SKM-1 (cell line): ENCODE measurements around the gene ARSG.

Source experiments
- DNase-seq: peaks from one replicate; lab custom pipeline; 2025; ENCODE audit not compliant: unreplicated experiment; lab: John Stamatoyannopoulos, UW

ARSG gene

DNA sequence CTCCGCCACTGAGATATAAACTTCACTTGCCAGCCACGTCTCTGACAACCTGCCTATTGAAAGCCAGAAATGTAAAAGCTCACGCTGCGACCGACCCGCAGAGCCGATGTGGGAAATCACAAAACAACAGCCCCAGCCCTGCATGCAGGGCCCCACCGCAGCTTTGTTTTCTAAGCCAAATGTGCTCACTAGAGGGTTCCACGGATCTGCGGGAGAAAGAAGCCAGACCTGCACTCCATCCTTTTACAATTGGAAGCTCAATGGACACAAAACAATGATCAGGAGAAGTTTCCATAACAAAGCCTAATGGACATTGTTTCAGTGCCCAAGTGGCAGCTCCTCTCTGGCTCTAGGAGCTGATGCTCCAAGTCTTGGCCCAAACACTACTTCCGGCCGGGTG, 132.9 kb downstream of the ARSG start:
- DNase-seq, result no peak

DNA sequence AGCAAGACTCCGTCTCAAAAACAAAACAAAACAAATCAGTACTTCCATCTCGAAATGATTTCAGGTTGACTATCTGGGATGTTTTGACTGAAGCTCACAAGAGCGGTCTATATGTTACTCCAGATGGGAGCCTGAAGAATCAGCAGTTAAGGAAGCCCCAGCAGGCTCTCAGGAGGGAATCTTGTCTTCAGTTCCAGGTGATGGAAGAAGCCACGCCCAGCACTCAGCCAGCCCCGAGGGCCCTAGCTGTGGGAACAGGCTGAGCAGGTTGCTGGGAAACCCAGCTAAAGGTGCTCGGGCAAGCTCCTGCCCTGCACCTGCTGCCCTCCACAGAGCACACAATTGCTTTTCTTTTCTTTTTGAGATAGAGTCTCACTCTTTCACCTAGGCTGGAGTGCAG, 133.6 kb downstream of the ARSG start:
- no peak for DNase-seq

DNA sequence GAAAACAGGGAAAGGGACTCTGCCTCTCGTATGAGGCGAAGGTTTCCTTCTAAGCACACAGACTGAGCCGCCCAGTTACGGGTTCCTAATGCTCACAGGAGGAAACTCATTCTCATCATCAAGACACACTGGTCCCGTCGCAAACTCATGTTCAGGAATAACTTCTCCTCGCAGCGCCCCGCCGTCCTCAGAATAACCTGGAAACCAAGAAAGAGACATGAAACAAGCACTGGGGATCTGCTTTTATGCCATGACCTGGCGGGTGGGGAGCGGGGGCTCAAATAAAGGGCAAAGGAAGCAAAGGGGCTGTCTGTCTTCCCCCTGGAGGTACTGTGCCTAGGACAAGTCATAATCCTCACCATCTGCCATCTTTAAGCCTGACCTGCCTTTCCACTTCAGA, 134.7 kb downstream of the ARSG start:
- no peak for DNase-seq

GRCh38 chr17:68427575-68427974, 136.3 kb downstream of the ARSG start:
- DNase-seq, result no peak

- DNase-seq, result no peak
These were observed 137.3 kb downstream of the ARSG start for GRCh38 chr17:68428498-68429172.

DNA sequence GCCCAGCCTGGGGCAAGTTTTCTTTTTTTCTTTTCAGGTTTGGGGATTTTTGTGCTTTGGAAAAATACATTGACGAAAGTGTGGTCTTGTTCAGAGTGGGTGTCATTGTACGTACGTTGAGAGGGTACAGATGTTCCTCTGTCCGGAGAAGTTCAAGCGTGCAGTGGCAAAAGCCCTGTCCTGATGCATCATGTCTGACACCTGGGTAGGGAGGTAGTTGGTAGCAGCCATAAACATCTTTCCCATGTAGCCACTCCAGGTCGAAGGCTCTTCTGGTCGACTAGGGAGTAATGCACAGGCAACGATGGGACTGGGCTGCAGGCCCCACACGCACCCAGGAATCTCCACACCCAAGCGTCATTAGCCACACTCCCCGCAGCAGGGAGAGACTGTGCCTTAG, 138.6 kb downstream of the ARSG start:
- no peak for DNase-seq

DNA sequence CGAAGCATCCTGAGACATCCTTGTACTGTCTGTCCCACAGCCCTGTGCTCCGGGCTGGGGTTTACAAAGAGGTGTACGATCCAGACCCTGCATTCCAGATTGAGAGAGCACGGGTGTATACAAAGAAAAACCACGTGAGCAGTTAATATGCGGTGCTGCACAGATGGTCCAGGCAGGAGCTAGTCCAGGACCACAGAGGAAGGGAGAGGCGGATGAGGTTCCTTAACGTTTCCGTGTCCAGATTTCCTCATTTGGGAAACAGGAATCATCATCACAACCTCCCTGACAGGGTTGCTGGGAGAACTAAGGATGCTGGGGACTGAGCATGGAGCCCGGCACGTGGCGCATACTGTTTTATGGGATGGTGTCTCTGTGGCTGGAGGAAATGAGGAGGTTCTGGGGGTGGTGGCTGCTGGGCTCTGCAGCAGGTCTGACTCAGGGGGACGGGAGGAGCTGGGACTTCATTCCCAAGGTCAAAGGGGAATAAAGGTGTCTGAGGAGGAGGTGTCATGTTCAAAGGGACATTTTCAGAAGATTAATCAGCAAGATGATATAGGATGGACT, 139.8 kb downstream of the ARSG start:
- DNase-seq, result no peak

DNA sequence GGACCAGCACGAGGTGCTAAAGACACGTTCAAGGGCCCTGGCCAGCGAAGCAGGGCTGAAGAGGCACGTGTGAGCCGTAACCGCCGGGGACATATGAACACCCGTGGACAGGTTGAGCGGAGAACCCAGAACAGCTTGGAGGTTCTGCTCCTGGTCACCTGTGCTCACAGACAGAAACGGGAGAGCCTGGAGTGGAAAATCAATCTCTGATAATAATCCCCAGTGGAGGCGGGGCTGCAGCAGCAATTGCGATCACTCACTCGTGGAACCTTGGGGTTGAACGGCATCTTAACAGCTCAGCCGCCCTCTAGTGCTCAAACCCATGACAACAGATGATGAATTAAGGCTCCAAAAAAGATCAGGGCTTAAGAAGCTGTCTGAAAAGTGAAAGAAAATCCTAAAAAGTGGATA, 140.4 kb downstream of the ARSG start:
- DNase-seq, result no peak

DNA sequence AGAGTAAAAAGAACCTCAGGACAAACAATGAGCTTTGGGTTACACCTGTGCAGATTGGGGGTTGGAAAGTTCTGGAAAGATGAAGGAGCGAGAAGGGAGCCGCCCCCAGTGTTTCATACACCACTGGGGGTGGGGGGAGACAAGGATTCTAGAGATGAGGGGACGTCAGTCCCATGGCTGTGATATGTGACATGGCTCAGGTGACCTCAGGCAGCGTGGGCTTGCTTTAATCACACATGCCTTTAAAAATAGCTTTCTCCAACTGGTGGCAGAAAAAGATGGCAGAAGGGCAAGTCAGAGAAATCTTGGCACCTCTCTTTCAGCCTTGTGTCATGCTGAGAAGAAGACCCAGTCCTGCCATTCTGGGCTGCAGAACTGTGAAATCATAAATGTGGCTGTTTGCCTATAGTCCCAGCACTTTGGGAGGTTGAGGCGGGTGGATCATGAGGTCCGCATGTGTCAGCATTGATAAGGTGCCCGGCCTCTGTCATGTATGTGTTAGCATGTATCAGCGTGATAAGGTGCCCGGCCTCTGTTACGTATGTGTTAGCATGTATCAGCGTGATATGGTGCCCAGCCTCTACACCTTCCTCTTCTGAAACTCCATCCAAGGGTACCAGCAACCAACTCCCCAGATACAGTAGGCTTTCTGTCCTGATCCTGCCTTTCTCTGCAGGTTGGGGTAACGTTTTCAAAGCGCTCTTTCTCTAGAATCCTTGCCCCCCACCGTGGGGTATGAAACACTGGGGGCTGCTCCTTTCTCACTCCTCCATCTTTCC, 141.0 kb downstream of the ARSG start:
- DNase-seq, result no peak

- DNase-seq, result no peak
These were observed 141.9 kb downstream of the ARSG start for GRCh38 chr17:68433211-68433610.

DNA sequence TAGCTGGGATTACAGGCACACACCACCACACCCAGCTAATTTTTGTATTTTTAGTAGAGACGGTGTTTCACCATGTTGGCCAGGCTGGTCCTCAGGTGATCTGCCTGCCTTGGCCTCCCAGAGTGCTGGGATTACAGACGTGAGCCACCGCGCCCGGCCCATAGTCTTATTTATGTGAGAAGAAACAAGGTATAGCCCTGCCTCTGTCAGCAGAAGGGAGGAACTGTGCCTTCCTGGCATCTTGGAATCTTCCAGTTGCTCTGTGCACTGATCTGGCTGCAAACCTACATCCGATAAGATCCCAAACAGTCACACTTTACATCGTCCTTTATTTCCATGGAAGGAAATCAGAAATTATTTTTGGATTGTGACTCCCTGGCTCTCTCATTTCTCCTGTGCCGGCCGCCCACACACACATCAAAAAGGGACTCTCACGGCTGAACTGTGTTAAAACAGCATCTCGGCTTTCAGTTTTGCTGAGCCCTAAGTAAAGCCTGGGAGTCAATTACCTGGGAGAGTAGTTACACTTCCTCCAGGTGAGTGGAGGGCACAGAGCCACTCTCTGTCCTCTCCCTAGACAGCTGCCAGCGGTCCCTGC, 142.7 kb downstream of the ARSG start:
- no peak for DNase-seq

- no peak for DNase-seq
These were observed 144.1 kb downstream of the ARSG start for GRCh38 chr17:68435361-68435760.

DNA sequence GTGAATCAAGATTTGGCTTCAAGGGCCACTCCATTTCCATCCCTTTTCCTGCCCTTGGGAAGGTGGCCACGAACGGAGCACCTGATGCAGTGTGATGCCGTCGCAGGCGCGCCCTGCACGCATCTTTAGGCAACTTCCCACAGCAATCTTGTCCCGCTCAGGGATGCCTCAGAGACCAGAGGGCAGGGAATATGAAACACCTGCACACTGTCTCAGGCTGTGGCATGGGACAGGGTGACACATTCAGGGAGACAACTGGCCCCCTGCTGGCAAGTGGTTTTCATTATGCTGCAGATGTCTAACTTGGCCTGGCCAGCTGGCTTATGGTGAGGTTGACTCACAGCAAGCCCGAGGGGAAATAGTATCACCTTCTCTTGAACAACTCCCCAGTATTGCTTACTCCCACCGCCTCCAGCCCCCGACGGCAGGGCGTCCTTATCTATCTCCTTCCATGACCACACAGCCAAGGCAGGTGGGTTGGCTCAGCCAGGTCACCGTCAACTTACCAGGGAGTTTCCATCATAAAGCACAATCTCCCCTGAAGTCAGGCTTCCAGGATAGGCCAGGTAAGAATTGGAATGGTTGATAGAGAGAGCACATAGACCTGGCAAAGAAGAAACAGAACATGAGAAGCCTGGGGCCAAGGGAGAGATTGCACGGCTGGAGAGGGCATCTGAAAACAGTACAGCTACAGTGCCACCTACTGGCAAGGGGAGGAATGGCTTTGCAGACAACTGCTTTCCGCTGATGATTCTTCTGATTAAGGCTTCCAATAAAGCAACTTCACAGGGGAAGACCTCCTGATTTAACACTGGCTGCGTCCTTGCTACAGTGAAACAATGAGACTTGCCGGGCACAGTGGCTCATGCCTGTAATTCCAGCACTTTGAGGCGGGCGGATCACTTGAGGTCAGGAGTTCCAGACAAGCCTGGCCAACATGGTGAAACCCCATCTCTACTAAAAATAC, 144.9 kb downstream of the ARSG start:
- DNase-seq, result peak; percentile 82

GRCh38 chr17:68437979-68438822, 146.9 kb downstream of the ARSG start:
- DNase-seq, result no peak

- DNase-seq, result no peak
These were observed 148.5 kb downstream of the ARSG start for GRCh38 chr17:68439656-68440290.

- DNase-seq, result no peak
These were observed 149.2 kb downstream of the ARSG start for GRCh38 chr17:68440526-68440925.

DNA sequence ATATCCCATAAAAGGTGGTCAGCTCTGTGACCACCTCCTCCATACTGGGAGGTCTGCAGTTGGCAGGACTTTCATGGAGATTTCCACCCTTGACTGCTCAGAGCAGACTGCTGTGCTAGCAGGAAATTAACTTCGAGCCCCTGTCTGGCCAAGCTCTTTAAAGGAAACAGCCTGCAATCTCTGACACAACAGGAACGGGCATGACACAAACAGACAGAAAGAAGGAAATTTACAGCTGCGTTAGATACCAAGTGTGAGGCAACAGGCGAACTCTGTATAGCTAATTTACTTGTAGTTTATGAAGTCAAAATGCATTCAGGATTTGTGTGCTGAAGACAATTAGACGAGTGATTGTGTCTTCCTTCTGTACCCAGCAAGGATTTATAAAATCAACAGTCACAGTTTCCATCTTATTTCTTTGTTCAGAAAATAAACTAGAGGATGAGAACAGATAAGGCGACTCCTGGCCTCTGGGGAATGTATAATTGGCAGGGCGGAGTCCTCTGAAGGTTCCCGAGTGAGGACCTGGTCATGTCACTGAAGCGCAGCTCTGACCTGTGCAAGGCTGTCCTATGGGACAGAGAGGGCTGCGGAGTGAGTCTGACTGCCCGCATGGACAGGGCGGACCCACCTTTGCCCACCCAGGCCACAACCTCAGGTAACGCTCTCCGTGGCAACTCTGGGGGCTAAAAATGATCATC, 149.9 kb downstream of the ARSG start:
- peak; percentile 29 for DNase-seq

DNA sequence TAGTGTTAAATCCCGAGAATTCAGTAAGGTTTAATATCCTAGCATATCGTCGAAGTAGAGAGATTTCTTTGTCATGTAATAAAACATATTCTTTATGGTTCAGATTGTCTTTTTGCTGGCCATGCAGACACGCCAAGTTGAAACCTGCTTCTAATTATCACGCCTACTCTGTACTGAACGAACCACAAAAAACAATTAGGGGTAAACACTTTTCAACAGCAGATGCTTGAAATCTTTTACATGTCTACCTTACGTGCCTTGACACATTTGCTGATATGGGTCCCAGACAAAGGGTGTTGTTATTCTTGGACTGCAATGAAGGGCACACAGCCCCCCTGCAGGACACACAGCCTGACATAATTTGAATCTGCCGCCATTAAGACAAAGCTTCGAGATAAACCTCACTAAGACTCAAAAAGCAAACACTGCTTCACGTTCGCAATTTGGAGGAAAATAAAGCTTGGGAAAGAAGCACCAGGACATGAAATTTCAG, 152.7 kb downstream of the ARSG start:
- no peak for DNase-seq

GRCh38 chr17:68445671-68446070, 154.4 kb downstream of the ARSG start:
- DNase-seq, result no peak
